OCI-LY1 (cell line): ENCODE measurements around the gene CLN6.

Experiments used
- CTCF ChIP-seq: fragments of 200-600 bp; sonication (generic), shearing (Covaris generic); IDR thresholded peaks from 2 replicates; pipeline ENCODE4 v1.5.1; 2017; ENCODE audit warnings: mild to moderate bottlenecking, antibody characterized with exemption, low read length, moderate library complexity, mixed read lengths
- EZH2 ChIP-seq: fragments of 200-600 bp; sonication (generic), shearing (Covaris generic); IDR thresholded peaks from 2 replicates; pipeline ENCODE4 v1.8.0; 2017; ENCODE audit warnings: borderline replicate concordance, mixed run types, mild to moderate bottlenecking, antibody characterized with exemption, low read length, moderate library complexity, mixed read lengths

GRCh38 chr15:68278595-68279405 is 49.3 kb upstream of the CLN6 start:
- TF ChIP-seq CTCF = no peak
- no peak for TF ChIP-seq EZH2
